Neural cell (in vitro differentiated cells): ENCODE data around the gene UNC5A.

Experiments
- CTCF ChIP-seq: fragments of 450-650 bp; IDR thresholded peaks from 2 replicates; pipeline ENCODE4 v1.5.1; 2014; ENCODE audit warnings: antibody characterized with exemption, mild to moderate bottlenecking, moderate library complexity; ENCODE audit not compliant: poor library complexity, severe bottlenecking
- EP300 ChIP-seq: fragments of 450-650 bp; conservative IDR thresholded peaks from 2 replicates; pipeline ENCODE4 v1.6.1; 2014; ENCODE audit warnings: antibody characterized with exemption, mild to moderate bottlenecking, moderate library complexity; ENCODE audit not compliant: poor library complexity, severe bottlenecking
- MXI1 ChIP-seq: fragments of 450-650 bp; conservative IDR thresholded peaks from 2 replicates; pipeline ENCODE4 v1.6.1; 2014; ENCODE audit warnings: antibody characterized with exemption, mild to moderate bottlenecking; ENCODE audit not compliant: poor library complexity, severe bottlenecking
- POLR2AphosphoS5 ChIP-seq: IDR thresholded peaks from 2 replicates; pipeline ENCODE4 v1.6.1; 2012
- RAD21 ChIP-seq: fragments of 450-650 bp; conservative IDR thresholded peaks from 2 replicates; pipeline ENCODE4 v1.6.1; 2014; ENCODE audit warnings: antibody characterized with exemption, mild to moderate bottlenecking, moderate library complexity
- REST ChIP-seq: IDR thresholded peaks from 2 replicates; pipeline ENCODE4 v1.6.1; 2012; ENCODE audit warnings: borderline replicate concordance

- TF ChIP-seq CTCF (no peak), MXI1 (no peak), POLR2AphosphoS5 (no peak), EP300 (no peak), RAD21 (no peak), REST (no peak)
Measured at GRCh38 chr5:176851380-176851779, 41.0 kb downstream of the UNC5A start.
